Measurements from ENCODE around the gene TBX19.

- TF ChIP-seq EZH2 (IDR thresholded peaks at IDR 0.05; ENCODE audit: insufficient read depth, low read length), result no peak
- TF ChIP-seq, protein P1, sequence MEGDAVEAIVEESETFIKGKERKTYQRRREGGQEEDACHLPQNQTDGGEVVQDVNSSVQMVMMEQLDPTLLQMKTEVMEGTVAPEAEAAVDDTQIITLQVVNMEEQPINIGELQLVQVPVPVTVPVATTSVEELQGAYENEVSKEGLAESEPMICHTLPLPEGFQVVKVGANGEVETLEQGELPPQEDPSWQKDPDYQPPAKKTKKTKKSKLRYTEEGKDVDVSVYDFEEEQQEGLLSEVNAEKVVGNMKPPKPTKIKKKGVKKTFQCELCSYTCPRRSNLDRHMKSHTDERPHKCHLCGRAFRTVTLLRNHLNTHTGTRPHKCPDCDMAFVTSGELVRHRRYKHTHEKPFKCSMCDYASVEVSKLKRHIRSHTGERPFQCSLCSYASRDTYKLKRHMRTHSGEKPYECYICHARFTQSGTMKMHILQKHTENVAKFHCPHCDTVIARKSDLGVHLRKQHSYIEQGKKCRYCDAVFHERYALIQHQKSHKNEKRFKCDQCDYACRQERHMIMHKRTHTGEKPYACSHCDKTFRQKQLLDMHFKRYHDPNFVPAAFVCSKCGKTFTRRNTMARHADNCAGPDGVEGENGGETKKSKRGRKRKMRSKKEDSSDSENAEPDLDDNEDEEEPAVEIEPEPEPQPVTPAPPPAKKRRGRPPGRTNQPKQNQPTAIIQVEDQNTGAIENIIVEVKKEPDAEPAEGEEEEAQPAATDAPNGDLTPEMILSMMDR (IDR thresholded peaks at IDR 0.05; ENCODE audit: insufficient read depth, low read depth, low read length), result no peak
These were observed 9.0 kb upstream of the TBX19 start for GRCh38 chr1:168271636-168272035.
